Measurements from ENCODE around the gene SEMA4A. TPM values are rescaled to one million over a fixed set of nuclear protein-coding genes. Genes with fewer than 3 reads are reported as not detected.

SEMA4A gene
- total and polyA plus RNA-seq, 2 of the 8 experiments (the other 6 are each of a cell fraction or from before 2014, with no cell fraction given) = 7.3 to 10.6 TPM

- TF ChIP-seq YY1 (IDR thresholded peaks at IDR 0.05; ENCODE audit: low read depth, low read length) = peak; percentile 46; the same call in 1 of the 2 replicates
- TF ChIP-seq GTF2F1 (IDR thresholded peaks at IDR 0.05; ENCODE audit: borderline replicate concordance, low read depth, low read length) = no peak
- no peak for TF ChIP-seq TEAD4 (IDR thresholded peaks at IDR 0.05; ENCODE audit: low read depth, low read length)
- TF ChIP-seq SIRT6 (IDR thresholded peaks at IDR 0.05; ENCODE audit: low read length) = no peak
- TF ChIP-seq ATF2 (IDR thresholded peaks at IDR 0.05; ENCODE audit: low read length) = no peak
- TF ChIP-seq RBBP5 (IDR thresholded peaks at IDR 0.05; ENCODE audit: borderline replicate concordance, low read depth, low read length) = no peak
- TF ChIP-seq CTCF (IDR thresholded peaks at IDR 0.05; ENCODE audit: control extremely low read depth in 1 of 3, insufficient read depth in 1 of 3, low read depth in 1 of 3, low read length in 3 of 3) = peak; percentile 93 to 99 (median 98)
- no peak for TF ChIP-seq ATF3 (IDR thresholded peaks at IDR 0.05; ENCODE audit: insufficient read depth, low read depth, low read length)
- TF ChIP-seq JUND (IDR thresholded peaks at IDR 0.05; ENCODE audit: low read length) = peak; percentile 56; the same call in 1 of the 2 replicates
- no peak for TF ChIP-seq CHD1 (IDR thresholded peaks at IDR 0.05; ENCODE audit: low read depth, low read length)
- no peak for TF ChIP-seq CREB1 (IDR thresholded peaks at IDR 0.05)
- peak; percentile 30 for TF ChIP-seq MAX (IDR thresholded peaks at IDR 0.05)
- TF ChIP-seq GABPA (IDR thresholded peaks at IDR 0.05; ENCODE audit: borderline replicate concordance, insufficient read depth, low read length) = no peak
- peak in 1 of 2 experiments; percentile 59; a peak in 1 of 4 replicates for TF ChIP-seq SIN3A (conservative IDR thresholded peaks at IDR 0.05 in 1 of 2, IDR thresholded peaks at IDR 0.05 in 1 of 2; ENCODE audit: low read depth in 1 of 2, low read length in 2 of 2)
- TF ChIP-seq SIX5 (IDR thresholded peaks at IDR 0.05; ENCODE audit: low read depth, low read length) = no peak
- TF ChIP-seq KDM1A (IDR thresholded peaks at IDR 0.05; ENCODE audit: borderline replicate concordance, low read length) = no peak
- no peak for TF ChIP-seq NANOG (IDR thresholded peaks at IDR 0.05; ENCODE audit: insufficient read depth, low read depth, low read length, poor library complexity, severe bottlenecking)
- TF ChIP-seq TCF12 (IDR thresholded peaks at IDR 0.05; ENCODE audit: low read depth, low read length) = no peak
- no peak for TF ChIP-seq BACH1 (IDR thresholded peaks at IDR 0.05; ENCODE audit: low read length)
Observed at GRCh38 chr1:156140879-156141707, 12.3 kb upstream of the SEMA4A start (continued).
